ENCODE data around the gene MTX1.
A peak's percentile ranks its signal among the peaks of the same experiment; 100 is the strongest.
"Not testable (repeated sequence)": the region's sequence is repeated elsewhere in the genome, so short reads cannot be mapped to it uniquely, and the experiment has no call there.

Gene MTX1

GRCh38 chr1:155212051-155212440 lies 3.6 kb downstream of the MTX1 start:
- not testable (repeated sequence) for H4K8ac ChIP-seq (ENCODE audit: low read depth, low read length); H2BK12ac ChIP-seq (ENCODE audit: low read length); H3K27ac ChIP-seq (ENCODE audit: low read depth, low read length)

GRCh38 chr1:155214702-155215101 lies 6.2 kb downstream of the MTX1 start:
- H3K27ac ChIP-seq (ENCODE audit: low read depth, low read length); H3K4me3 ChIP-seq (ENCODE audit: low read depth, low read length); H4K8ac ChIP-seq (ENCODE audit: low read depth, low read length); H3K4me2 ChIP-seq (ENCODE audit: low read length); H2AK5ac ChIP-seq (ENCODE audit: low read length); H2BK120ac ChIP-seq (ENCODE audit: insufficient read depth, low read length, poor library complexity); H3K14ac ChIP-seq (ENCODE audit: low read length); H3K23ac ChIP-seq (ENCODE audit: low read length); H4K91ac ChIP-seq (ENCODE audit: low read depth, low read length); H2BK5ac ChIP-seq (ENCODE audit: low read depth, low read length, poor library complexity); DNase-seq; H3K9ac ChIP-seq (ENCODE audit: low read length); H3K4ac ChIP-seq (ENCODE audit: low read depth, low read length); H4K12ac ChIP-seq (ENCODE audit: low read depth, low read length); H3K79me1 ChIP-seq (ENCODE audit: low read length); H3K79me2 ChIP-seq (ENCODE audit: control insufficient read depth, insufficient read depth, low read length, poor library complexity); H2BK12ac ChIP-seq (ENCODE audit: low read length); H3K9me3 ChIP-seq (ENCODE audit: insufficient read depth, low read depth, low read length); H3K18ac ChIP-seq (ENCODE audit: low read length); H3K27me3 ChIP-seq (ENCODE audit: insufficient read depth, low read length); H3K4me1 ChIP-seq (ENCODE audit: control insufficient read depth in 1 of 2, insufficient read depth in 2 of 2, low read length in 2 of 2); H2AFZ ChIP-seq (ENCODE audit: insufficient read depth, low read length, poor library complexity): not testable (repeated sequence)
- peaks cover 18 to 19% of the 10 kb centered on the region in 2 experiments for H3K36me3 ChIP-seq (ENCODE audit: control insufficient read depth in 1 of 2, insufficient read depth in 2 of 2, low read length in 2 of 2)
- no CpG with 5 or more reads among the region's 10 CpGs for WGBS (ENCODE audit: extremely low coverage, insufficient coverage, insufficient read length)

More at GRCh38 chr1:155212051-155212440, 3.6 kb downstream of the MTX1 start:
- Histone ChIP-seq H3K36me3 (ENCODE audit: control insufficient read depth in 1 of 2, insufficient read depth in 2 of 2, low read length in 2 of 2) (peaks cover 15 to 19% of the 10 kb centered on the region in 2 experiments), H3K4me1 (ENCODE audit: control insufficient read depth in 1 of 2, insufficient read depth in 2 of 2, low read length in 2 of 2) (peaks cover 10 to 12% of the 10 kb centered on the region in 2 experiments), H3K79me2 (ENCODE audit: control insufficient read depth, insufficient read depth, low read length, poor library complexity) (peaks cover 12% of the 10 kb centered on the region), H3K79me1 (ENCODE audit: low read length) (peaks cover 18% of the 10 kb centered on the region)
- H2BK120ac ChIP-seq (ENCODE audit: insufficient read depth, low read length, poor library complexity); H3K9me3 ChIP-seq (ENCODE audit: insufficient read depth, low read depth, low read length); DNase-seq; H2AK5ac ChIP-seq (ENCODE audit: low read length); H2AFZ ChIP-seq (ENCODE audit: insufficient read depth, low read length, poor library complexity); H4K91ac ChIP-seq (ENCODE audit: low read depth, low read length); H4K12ac ChIP-seq (ENCODE audit: low read depth, low read length); H3K4me3 ChIP-seq (ENCODE audit: low read depth, low read length); H3K18ac ChIP-seq (ENCODE audit: low read length); H3K4me2 ChIP-seq (ENCODE audit: low read length); H3K4ac ChIP-seq (ENCODE audit: low read depth, low read length); H3K9ac ChIP-seq (ENCODE audit: low read length); H3K23ac ChIP-seq (ENCODE audit: low read length); H3K27me3 ChIP-seq (ENCODE audit: insufficient read depth, low read length); H2BK5ac ChIP-seq (ENCODE audit: low read depth, low read length, poor library complexity); H3K14ac ChIP-seq (ENCODE audit: low read length): not testable (repeated sequence)
- no CpG with 5 or more reads among the region's 7 CpGs for WGBS (ENCODE audit: extremely low coverage, insufficient coverage, insufficient read length)

- Histone ChIP-seq H3K23ac (ENCODE audit: low read length) (no peak overlapping the region), H3K36me3 (ENCODE audit: control insufficient read depth in 1 of 2, insufficient read depth in 2 of 2, low read length in 2 of 2) (peaks cover 9 to 14% of the 10 kb centered on the region in 2 experiments), H4K91ac (ENCODE audit: low read depth, low read length) (peak overlapping the region; percentile 41), H3K4me3 (ENCODE audit: low read depth, low read length) (no peak overlapping the region), H3K14ac (ENCODE audit: low read length) (no peak overlapping the region), H2BK12ac (ENCODE audit: low read length) (peak overlapping the region; percentile 12), H2AK5ac (ENCODE audit: low read length) (no peak overlapping the region), H3K27ac (ENCODE audit: low read depth, low read length) (no peak overlapping the region), H3K27me3 (ENCODE audit: insufficient read depth, low read length) (no peaks in the 10 kb centered on the region), H2AFZ (ENCODE audit: insufficient read depth, low read length, poor library complexity) (no peak overlapping the region), H4K8ac (ENCODE audit: low read depth, low read length) (peak overlapping the region; percentile 43), H3K79me1 (ENCODE audit: low read length) (peaks cover 4% of the 10 kb centered on the region), H3K9me3 (ENCODE audit: insufficient read depth, low read depth, low read length) (no peaks in the 10 kb centered on the region), H3K18ac (ENCODE audit: low read length) (no peak overlapping the region), H4K12ac (ENCODE audit: low read depth, low read length) (no peak overlapping the region), H3K4me1 (ENCODE audit: control insufficient read depth in 1 of 2, insufficient read depth in 2 of 2, low read length in 2 of 2) (peaks cover 8 to 9% of the 10 kb centered on the region in 2 experiments), H2BK5ac (ENCODE audit: low read depth, low read length, poor library complexity) (no peak overlapping the region), H3K4me2 (ENCODE audit: low read length) (no peak overlapping the region), H3K9ac (ENCODE audit: low read length) (no peak overlapping the region), H3K79me2 (ENCODE audit: control insufficient read depth, insufficient read depth, low read length, poor library complexity) (no peaks in the 10 kb centered on the region), H3K4ac (ENCODE audit: low read depth, low read length) (no peak overlapping the region), H2BK120ac (ENCODE audit: insufficient read depth, low read length, poor library complexity) (no peak overlapping the region)
- peak; percentile 53 to 85 for DNase-seq
- WGBS (ENCODE audit: extremely low coverage, insufficient coverage, insufficient read length), result no CpG with 5 or more reads among the region's 7 CpGs
These were observed 10.5 kb downstream of the MTX1 start for GRCh38 chr1:155218854-155219591.

GRCh38 chr1:155219592-155220031 lies 11.1 kb downstream of the MTX1 start:
- Histone ChIP-seq H3K4me2 (ENCODE audit: low read length) (no peak overlapping the region), H3K14ac (ENCODE audit: low read length) (no peak overlapping the region), H2BK5ac (ENCODE audit: low read depth, low read length, poor library complexity) (no peak overlapping the region), H2AK5ac (ENCODE audit: low read length) (no peak overlapping the region), H4K8ac (ENCODE audit: low read depth, low read length) (peak overlapping the region; percentile 43), H3K4ac (ENCODE audit: low read depth, low read length) (no peak overlapping the region), H3K36me3 (ENCODE audit: control insufficient read depth in 1 of 2, insufficient read depth in 2 of 2, low read length in 2 of 2) (peaks cover 9 to 14% of the 10 kb centered on the region in 2 experiments), H3K79me2 (ENCODE audit: control insufficient read depth, insufficient read depth, low read length, poor library complexity) (no peaks in the 10 kb centered on the region), H3K18ac (ENCODE audit: low read length) (no peak overlapping the region), H4K12ac (ENCODE audit: low read depth, low read length) (no peak overlapping the region), H4K91ac (ENCODE audit: low read depth, low read length) (peak overlapping the region; percentile 41), H3K27me3 (ENCODE audit: insufficient read depth, low read length) (no peaks in the 10 kb centered on the region), H2BK12ac (ENCODE audit: low read length) (peak overlapping the region; percentile 12), H3K27ac (ENCODE audit: low read depth, low read length) (peak overlapping the region; percentile 25), H3K9me3 (ENCODE audit: insufficient read depth, low read depth, low read length) (no peaks in the 10 kb centered on the region), H3K4me3 (ENCODE audit: low read depth, low read length) (no peak overlapping the region), H3K23ac (ENCODE audit: low read length) (no peak overlapping the region), H3K4me1 (ENCODE audit: control insufficient read depth in 1 of 2, insufficient read depth in 2 of 2, low read length in 2 of 2) (peaks cover 10% of the 10 kb centered on the region in 2 experiments), H3K79me1 (ENCODE audit: low read length) (peaks cover 9% of the 10 kb centered on the region), H2AFZ (ENCODE audit: insufficient read depth, low read length, poor library complexity) (no peak overlapping the region), H3K9ac (ENCODE audit: low read length) (no peak overlapping the region), H2BK120ac (ENCODE audit: insufficient read depth, low read length, poor library complexity) (no peak overlapping the region)
- no CpG with 5 or more reads among the region's 1 CpG for whole genome bisulfite sequencing (ENCODE audit: extremely low coverage, insufficient coverage, insufficient read length)
- DNase-seq, result peak in 1 of 2 donors; percentile 52
